Left hindlimb (tissue), 1 donor: Measurements from ENCODE around the gene CASP7.
"Not testable (repeated sequence)": the region's sequence is repeated elsewhere in the genome, so short reads cannot be mapped to it uniquely, and the experiment has no call there.

Experiments
- DNase-seq: peaks from one replicate; pipeline ENCODE4 v3.0.0-alpha.2; 2018

CASP7 gene

GRCh38 chr10:113679463-113680189, at the start of gene CASP7:
CASP7 (plus strand) TSS chr10:113679912; CDS start chr10:113697494, 17,582 bp downstream.
- peak; percentile 85 for DNase-seq

- DNase-seq = no peak
Observed at GRCh38 chr10:113630929-113631533, 48.7 kb upstream of the CASP7 start.

GRCh38 chr10:113631684-113632367, 47.9 kb upstream of the CASP7 start:
- DNase-seq = no peak

- DNase-seq = no peak
Observed at GRCh38 chr10:113639966-113640365, 39.7 kb upstream of the CASP7 start.

GRCh38 chr10:113641702-113642101, 38.0 kb upstream of the CASP7 start:
- no peak for DNase-seq

- no peak for DNase-seq
Observed at GRCh38 chr10:113643183-113643582, 36.5 kb upstream of the CASP7 start.

GRCh38 chr10:113644185-113645120, 35.3 kb upstream of the CASP7 start:
- DNase-seq = no peak

- no peak for DNase-seq
Observed at GRCh38 chr10:113646336-113647201, 33.1 kb upstream of the CASP7 start.

GRCh38 chr10:113647812-113648211, 31.9 kb upstream of the CASP7 start:
- DNase-seq = no peak

- no peak for DNase-seq
Observed at GRCh38 chr10:113648478-113648877, 31.2 kb upstream of the CASP7 start.

GRCh38 chr10:113650172-113650571, 29.5 kb upstream of the CASP7 start:
- no peak for DNase-seq

- no peak for DNase-seq
Observed at GRCh38 chr10:113651021-113651420, 28.7 kb upstream of the CASP7 start.

GRCh38 chr10:113651898-113652297, 27.8 kb upstream of the CASP7 start:
- DNase-seq = no peak

GRCh38 chr10:113652456-113652855, 27.3 kb upstream of the CASP7 start:
- not testable (repeated sequence) for DNase-seq

GRCh38 chr10:113656896-113657295, 22.8 kb upstream of the CASP7 start:
- DNase-seq = no peak

- DNase-seq = no peak
Observed at GRCh38 chr10:113657544-113657943, 22.2 kb upstream of the CASP7 start.

- DNase-seq = no peak
Observed at GRCh38 chr10:113661332-113661731, 18.4 kb upstream of the CASP7 start.

- no peak for DNase-seq
Observed at GRCh38 chr10:113663142-113663541, 16.6 kb upstream of the CASP7 start.

- DNase-seq = no peak
Observed at GRCh38 chr10:113663908-113664307, 15.8 kb upstream of the CASP7 start, which contains the start of gene NRAP. NRAP (minus strand) TSS chr10:113664041; CDS start chr10:113663882, 159 bp downstream.

- DNase-seq = no peak
Observed at GRCh38 chr10:113665352-113665751, 14.4 kb upstream of the CASP7 start.

GRCh38 chr10:113665806-113666354, 13.8 kb upstream of the CASP7 start:
- no peak for DNase-seq
